ENCODE measurements around the gene ARID5B.

DNA sequence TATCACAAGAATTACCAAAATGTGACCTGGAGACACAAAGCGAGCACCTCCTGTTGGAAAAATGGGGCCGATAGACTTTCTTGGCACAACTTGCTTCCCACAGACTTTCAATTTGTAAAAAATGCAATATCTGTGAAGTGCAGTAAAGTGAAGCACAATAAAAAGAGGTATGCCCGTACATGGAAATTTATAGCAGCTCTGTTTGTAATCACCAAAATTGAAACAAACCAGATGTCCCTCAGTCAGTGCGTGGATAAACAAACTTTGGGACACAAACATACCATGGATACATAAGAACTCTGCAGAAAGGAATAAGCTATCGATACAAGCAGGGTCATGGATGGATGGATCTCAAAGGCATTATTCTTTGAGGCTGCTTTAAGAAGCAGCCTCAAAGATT is 33.6 kb downstream of the ARID5B start:
- TF ChIP-seq, protein P1, sequence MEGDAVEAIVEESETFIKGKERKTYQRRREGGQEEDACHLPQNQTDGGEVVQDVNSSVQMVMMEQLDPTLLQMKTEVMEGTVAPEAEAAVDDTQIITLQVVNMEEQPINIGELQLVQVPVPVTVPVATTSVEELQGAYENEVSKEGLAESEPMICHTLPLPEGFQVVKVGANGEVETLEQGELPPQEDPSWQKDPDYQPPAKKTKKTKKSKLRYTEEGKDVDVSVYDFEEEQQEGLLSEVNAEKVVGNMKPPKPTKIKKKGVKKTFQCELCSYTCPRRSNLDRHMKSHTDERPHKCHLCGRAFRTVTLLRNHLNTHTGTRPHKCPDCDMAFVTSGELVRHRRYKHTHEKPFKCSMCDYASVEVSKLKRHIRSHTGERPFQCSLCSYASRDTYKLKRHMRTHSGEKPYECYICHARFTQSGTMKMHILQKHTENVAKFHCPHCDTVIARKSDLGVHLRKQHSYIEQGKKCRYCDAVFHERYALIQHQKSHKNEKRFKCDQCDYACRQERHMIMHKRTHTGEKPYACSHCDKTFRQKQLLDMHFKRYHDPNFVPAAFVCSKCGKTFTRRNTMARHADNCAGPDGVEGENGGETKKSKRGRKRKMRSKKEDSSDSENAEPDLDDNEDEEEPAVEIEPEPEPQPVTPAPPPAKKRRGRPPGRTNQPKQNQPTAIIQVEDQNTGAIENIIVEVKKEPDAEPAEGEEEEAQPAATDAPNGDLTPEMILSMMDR (IDR thresholded peaks at IDR 0.05; ENCODE audit: poor library complexity, severe bottlenecking), result no peak
- TF ChIP-seq, protein P2, sequence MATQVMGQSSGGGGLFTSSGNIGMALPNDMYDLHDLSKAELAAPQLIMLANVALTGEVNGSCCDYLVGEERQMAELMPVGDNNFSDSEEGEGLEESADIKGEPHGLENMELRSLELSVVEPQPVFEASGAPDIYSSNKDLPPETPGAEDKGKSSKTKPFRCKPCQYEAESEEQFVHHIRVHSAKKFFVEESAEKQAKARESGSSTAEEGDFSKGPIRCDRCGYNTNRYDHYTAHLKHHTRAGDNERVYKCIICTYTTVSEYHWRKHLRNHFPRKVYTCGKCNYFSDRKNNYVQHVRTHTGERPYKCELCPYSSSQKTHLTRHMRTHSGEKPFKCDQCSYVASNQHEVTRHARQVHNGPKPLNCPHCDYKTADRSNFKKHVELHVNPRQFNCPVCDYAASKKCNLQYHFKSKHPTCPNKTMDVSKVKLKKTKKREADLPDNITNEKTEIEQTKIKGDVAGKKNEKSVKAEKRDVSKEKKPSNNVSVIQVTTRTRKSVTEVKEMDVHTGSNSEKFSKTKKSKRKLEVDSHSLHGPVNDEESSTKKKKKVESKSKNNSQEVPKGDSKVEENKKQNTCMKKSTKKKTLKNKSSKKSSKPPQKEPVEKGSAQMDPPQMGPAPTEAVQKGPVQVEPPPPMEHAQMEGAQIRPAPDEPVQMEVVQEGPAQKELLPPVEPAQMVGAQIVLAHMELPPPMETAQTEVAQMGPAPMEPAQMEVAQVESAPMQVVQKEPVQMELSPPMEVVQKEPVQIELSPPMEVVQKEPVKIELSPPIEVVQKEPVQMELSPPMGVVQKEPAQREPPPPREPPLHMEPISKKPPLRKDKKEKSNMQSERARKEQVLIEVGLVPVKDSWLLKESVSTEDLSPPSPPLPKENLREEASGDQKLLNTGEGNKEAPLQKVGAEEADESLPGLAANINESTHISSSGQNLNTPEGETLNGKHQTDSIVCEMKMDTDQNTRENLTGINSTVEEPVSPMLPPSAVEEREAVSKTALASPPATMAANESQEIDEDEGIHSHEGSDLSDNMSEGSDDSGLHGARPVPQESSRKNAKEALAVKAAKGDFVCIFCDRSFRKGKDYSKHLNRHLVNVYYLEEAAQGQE (IDR thresholded peaks at IDR 0.05; ENCODE audit: borderline replicate concordance), result no peak
- TF ChIP-seq POLR2AphosphoS5 (IDR thresholded peaks at IDR 0.05), result no peak

All from neural cell (in vitro differentiated cells).